GM12891 (cell line): ENCODE measurements around the gene NDUFB8.

Experiments
- DNase-seq: peaks from one replicate; pipeline ENCODE4 v3.0.0; 2011; ENCODE audit warnings: low spot score; ENCODE audit not compliant: insufficient read length
- FAIRE-seq: peaks from 2 replicates; lab custom pipeline; 2011; peaks lifted over from hg19 to GRCh38; lab: Jason Lieb, UNC
- PAX5 ChIP-seq: IDR thresholded peaks from 2 replicates; pipeline ENCODE4 v1.6.1; 2011; ENCODE audit warnings: low read length, moderate library complexity, mild to moderate bottlenecking; ENCODE audit not compliant: insufficient read depth, severe bottlenecking
- POLR2A ChIP-seq: IDR thresholded peaks from 2 replicates; pipeline ENCODE4 v1.6.1; 2011; ENCODE audit warnings: low read depth, low read length, control low read depth
- POLR2AphosphoS5 ChIP-seq: IDR thresholded peaks from 2 replicates; pipeline ENCODE4 v1.6.1; 2011; ENCODE audit warnings: low read depth, low read length, control low read depth
- POU2F2 ChIP-seq: IDR thresholded peaks from 2 replicates; pipeline ENCODE4 v1.6.1; 2011; ENCODE audit warnings: low read depth, mild to moderate bottlenecking, control low read depth, low read length, moderate library complexity
- SPI1 ChIP-seq: IDR thresholded peaks from 2 replicates; pipeline ENCODE4 v1.6.1; 2011; ENCODE audit warnings: low read depth, low read length, control low read depth
- TAF1 ChIP-seq: IDR thresholded peaks from 2 replicates; pipeline ENCODE4 v1.6.1; 2011; ENCODE audit warnings: low read depth, low read length, control low read depth

Gene NDUFB8

GRCh38 chr10:100522945-100523344 is 6.7 kb downstream of the NDUFB8 start:
- FAIRE-seq, result no peak
- no peak for DNase-seq
- TF ChIP-seq PAX5, result no peak
- no peak for TF ChIP-seq TAF1
- TF ChIP-seq POLR2A, result no peak
- TF ChIP-seq SPI1, result no peak
- no peak for TF ChIP-seq POU2F2
- no peak for TF ChIP-seq POLR2AphosphoS5

GRCh38 chr10:100522107-100522801 is 7.4 kb downstream of the NDUFB8 start:
- DNase-seq (no peak), FAIRE-seq (no peak)
- no peak for TF ChIP-seq POLR2AphosphoS5
- no peak for TF ChIP-seq POLR2A
- no peak for TF ChIP-seq TAF1
- TF ChIP-seq SPI1, result no peak
- TF ChIP-seq PAX5, result no peak
- TF ChIP-seq POU2F2, result no peak

- DNase-seq (no peak), FAIRE-seq (no peak)
- TF ChIP-seq POU2F2 (no peak), SPI1 (no peak), POLR2AphosphoS5 (no peak), POLR2A (no peak), PAX5 (no peak), TAF1 (no peak)
Measured at GRCh38 chr10:100520811-100521210, 8.9 kb downstream of the NDUFB8 start.

- FAIRE-seq, result peak; percentile 5
- DNase-seq, result no peak
- TF ChIP-seq POLR2AphosphoS5 (no peak), PAX5 (no peak), POU2F2 (no peak), SPI1 (no peak), TAF1 (no peak), POLR2A (no peak)
Measured at GRCh38 chr10:100519311-100520051, 10.2 kb downstream of the NDUFB8 start, which contains the start of gene SEC31B. SEC31B (minus strand) TSS chr10:100519861; CDS start chr10:100516952, 2,909 bp downstream.

GRCh38 chr10:100518761-100519241 is 10.9 kb downstream of the NDUFB8 start:
- FAIRE-seq (peak; percentile 75), DNase-seq (no peak)
- TF ChIP-seq POLR2A (no peak), SPI1 (no peak), POU2F2 (no peak), POLR2AphosphoS5 (no peak), PAX5 (no peak), TAF1 (no peak)

GRCh38 chr10:100516847-100517246 is 12.8 kb downstream of the NDUFB8 start:
- DNase-seq (no peak), FAIRE-seq (no peak)
- no peak for TF ChIP-seq TAF1
- no peak for TF ChIP-seq SPI1
- TF ChIP-seq POU2F2, result no peak
- TF ChIP-seq POLR2AphosphoS5, result no peak
- no peak for TF ChIP-seq POLR2A
- TF ChIP-seq PAX5, result no peak

- TF ChIP-seq PAX5 (no peak), POLR2A (no peak), SPI1 (no peak), POU2F2 (no peak), POLR2AphosphoS5 (no peak), TAF1 (no peak)
- FAIRE-seq (no peak), DNase-seq (no peak)
Measured at GRCh38 chr10:100515612-100516011, 14.1 kb downstream of the NDUFB8 start.

- no peak for TF ChIP-seq POLR2A
- FAIRE-seq, result peak; percentile 92
- DNase-seq, result no peak
Measured at GRCh38 chr10:100510533-100511308, 18.9 kb downstream of the NDUFB8 start.

- FAIRE-seq, result no peak
- no peak for DNase-seq
- TF ChIP-seq POLR2A (no peak), SPI1 (no peak), POLR2AphosphoS5 (no peak), TAF1 (no peak)
Measured at GRCh38 chr10:100509241-100509840, 20.3 kb downstream of the NDUFB8 start.

- FAIRE-seq, result peak; percentile 83
- no peak for DNase-seq
- TF ChIP-seq TAF1 (no peak), POLR2A (no peak), SPI1 (no peak), POLR2AphosphoS5 (no peak), PAX5 (no peak), POU2F2 (no peak)
Measured at GRCh38 chr10:100508691-100509150, 20.9 kb downstream of the NDUFB8 start.
